Measurements from ENCODE around the gene CD48. TPM values are rescaled to one million over a fixed set of nuclear protein-coding genes. Genes with fewer than 3 reads are reported as not detected.

Gene CD48
- total and polyA plus RNA-seq, 2 experiments from 2014 or later: 0.30 TPM; not detected in 1

DNA sequence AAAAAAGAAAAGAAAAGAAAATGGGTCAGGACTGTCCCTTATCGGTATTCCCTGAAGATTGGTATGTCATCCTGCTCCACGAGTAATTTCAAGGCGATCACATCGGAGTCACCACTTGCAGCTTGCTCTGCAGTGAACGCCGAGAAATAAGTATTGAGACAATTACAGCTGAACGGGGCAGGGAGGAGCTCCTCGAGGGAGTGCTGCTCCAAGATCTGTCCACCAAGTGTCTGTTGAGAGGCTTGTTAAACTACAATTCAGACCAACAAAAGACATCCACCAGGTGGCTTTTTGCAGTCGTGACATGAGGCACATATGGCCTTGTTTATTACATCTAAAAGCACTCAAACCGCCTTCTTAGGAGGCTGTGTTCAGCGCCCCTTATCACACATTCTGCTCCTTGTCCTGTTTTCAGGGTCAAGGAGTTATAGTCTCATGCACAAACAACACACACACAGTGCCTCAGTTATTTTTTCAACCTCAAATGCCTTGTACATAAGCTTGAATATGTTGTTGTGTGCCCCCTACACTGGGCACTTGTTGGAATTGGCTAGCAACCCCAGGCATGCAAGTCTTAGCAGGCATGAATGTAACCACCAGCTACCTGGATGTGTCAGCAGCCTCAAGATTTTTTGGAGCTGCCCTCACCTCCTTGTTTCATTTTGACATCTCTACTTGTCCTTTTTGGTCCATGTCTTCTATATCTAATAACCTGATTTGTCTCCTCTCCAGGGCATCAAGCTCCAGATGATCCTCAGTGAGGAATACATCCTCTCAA is 13.0 kb upstream of the CD48 start:
- Histone ChIP-seq H3K36me3 (replicated peaks; ENCODE audit: insufficient read depth, low read depth) (no peaks in the 10 kb centered on the region), H3K4me2 (no peak overlapping the region), H3K27me3 (no peaks in the 10 kb centered on the region), H3K4me3 (no peak overlapping the region), H4K20me1 (ENCODE audit: insufficient read depth, poor library complexity, severe bottlenecking) (no peaks in the 10 kb centered on the region), H3K9me3 (ENCODE audit: low read depth) (no peaks in the 10 kb centered on the region), H3K4me1 (ENCODE audit: insufficient read depth) (peaks cover 3% of the 10 kb centered on the region), H2AFZ (no peak overlapping the region), H3K27ac (no peak overlapping the region), H3K9me2 (replicated peaks; ENCODE audit: insufficient read depth) (no peaks in the 10 kb centered on the region), H3K79me2 (no peaks in the 10 kb centered on the region)
- WGBS (ENCODE audit: low lambda C conversion rate, missing lambda C conversion rate): 63% methylated on average over 11 of the region's 11 CpGs
- no peak for DNase-seq (ENCODE audit: low spot score)
- TF ChIP-seq EZH2phosphoT487 (IDR thresholded peaks at IDR 0.05; ENCODE audit: low read depth, severe bottlenecking, unreplicated experiment): no peak
- TF ChIP-seq, protein P1, sequence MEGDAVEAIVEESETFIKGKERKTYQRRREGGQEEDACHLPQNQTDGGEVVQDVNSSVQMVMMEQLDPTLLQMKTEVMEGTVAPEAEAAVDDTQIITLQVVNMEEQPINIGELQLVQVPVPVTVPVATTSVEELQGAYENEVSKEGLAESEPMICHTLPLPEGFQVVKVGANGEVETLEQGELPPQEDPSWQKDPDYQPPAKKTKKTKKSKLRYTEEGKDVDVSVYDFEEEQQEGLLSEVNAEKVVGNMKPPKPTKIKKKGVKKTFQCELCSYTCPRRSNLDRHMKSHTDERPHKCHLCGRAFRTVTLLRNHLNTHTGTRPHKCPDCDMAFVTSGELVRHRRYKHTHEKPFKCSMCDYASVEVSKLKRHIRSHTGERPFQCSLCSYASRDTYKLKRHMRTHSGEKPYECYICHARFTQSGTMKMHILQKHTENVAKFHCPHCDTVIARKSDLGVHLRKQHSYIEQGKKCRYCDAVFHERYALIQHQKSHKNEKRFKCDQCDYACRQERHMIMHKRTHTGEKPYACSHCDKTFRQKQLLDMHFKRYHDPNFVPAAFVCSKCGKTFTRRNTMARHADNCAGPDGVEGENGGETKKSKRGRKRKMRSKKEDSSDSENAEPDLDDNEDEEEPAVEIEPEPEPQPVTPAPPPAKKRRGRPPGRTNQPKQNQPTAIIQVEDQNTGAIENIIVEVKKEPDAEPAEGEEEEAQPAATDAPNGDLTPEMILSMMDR (IDR thresholded peaks at IDR 0.05; ENCODE audit: poor library complexity): no peak
- TF ChIP-seq EZH2 (IDR thresholded peaks at IDR 0.05; ENCODE audit: borderline replicate concordance): no peak

DNA sequence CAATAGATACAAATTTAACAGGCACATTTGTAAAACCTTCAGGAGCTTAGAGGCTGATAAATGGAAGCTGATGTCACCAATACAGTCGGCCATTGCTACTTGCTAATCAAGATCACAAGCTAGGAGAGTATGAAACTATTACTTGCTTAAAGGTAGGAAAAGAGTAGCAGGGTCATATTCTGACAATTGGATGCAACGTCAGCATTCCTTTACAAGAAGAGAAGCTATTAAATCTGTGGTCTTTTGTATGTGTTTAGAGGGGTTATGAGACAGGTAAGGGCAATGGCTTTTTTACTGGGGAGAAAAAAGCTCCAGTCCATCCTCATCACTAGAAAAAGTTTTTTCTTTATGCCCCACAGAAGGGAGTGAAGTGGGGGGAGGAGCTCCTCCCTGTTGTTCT is 11.7 kb upstream of the CD48 start:
- WGBS (ENCODE audit: low lambda C conversion rate, missing lambda C conversion rate): 73% methylated on average over 2 of the region's 2 CpGs
- H3K4me2 ChIP-seq: no peak overlapping the region

DNA sequence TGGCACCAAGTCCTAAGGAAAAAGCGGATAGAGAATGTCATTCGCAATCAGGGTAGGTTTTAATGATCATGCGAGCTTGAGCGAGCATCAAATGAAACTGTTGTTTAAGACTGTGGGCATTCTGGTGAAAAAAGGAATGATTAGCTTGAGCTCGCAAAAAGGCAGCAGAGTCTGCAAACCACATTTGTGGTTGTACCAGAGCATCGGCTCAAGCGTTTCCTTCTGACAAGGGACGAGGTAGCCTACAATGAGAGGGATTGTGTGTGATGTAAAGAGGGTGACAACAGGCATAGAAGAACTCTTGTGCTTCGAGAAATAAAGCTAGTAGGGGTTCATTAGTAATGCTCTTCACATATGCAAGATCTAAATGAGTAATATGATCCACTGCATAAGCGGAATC is 11.1 kb upstream of the CD48 start:
- Histone ChIP-seq H3K9me2 (replicated peaks; ENCODE audit: insufficient read depth) (no peaks in the 10 kb centered on the region), H3K79me2 (no peaks in the 10 kb centered on the region), H4K20me1 (ENCODE audit: insufficient read depth, poor library complexity, severe bottlenecking) (no peaks in the 10 kb centered on the region), H2AFZ (no peak overlapping the region), H3K27ac (no peak overlapping the region), H3K9me3 (ENCODE audit: low read depth) (no peaks in the 10 kb centered on the region), H3K27me3 (no peaks in the 10 kb centered on the region), H3K4me3 (no peak overlapping the region), H3K4me1 (ENCODE audit: insufficient read depth) (peaks cover 3% of the 10 kb centered on the region), H3K4me2 (no peak overlapping the region), H3K36me3 (replicated peaks; ENCODE audit: insufficient read depth, low read depth) (no peaks in the 10 kb centered on the region)
- WGBS (ENCODE audit: low lambda C conversion rate, missing lambda C conversion rate): 90% methylated on average over 10 of the region's 10 CpGs
- no peak for DNase-seq (ENCODE audit: low spot score)
- TF ChIP-seq EZH2phosphoT487 (IDR thresholded peaks at IDR 0.05; ENCODE audit: low read depth, severe bottlenecking, unreplicated experiment) (no peak), EZH2 (IDR thresholded peaks at IDR 0.05; ENCODE audit: borderline replicate concordance) (no peak)
- TF ChIP-seq, protein P1 (IDR thresholded peaks at IDR 0.05; ENCODE audit: poor library complexity): no peak

More for the DNA sequence above, 11.7 kb upstream of the CD48 start:
- Histone ChIP-seq H3K9me3 (ENCODE audit: low read depth) (no peaks in the 10 kb centered on the region), H3K27me3 (no peaks in the 10 kb centered on the region), H3K4me1 (ENCODE audit: insufficient read depth) (peaks cover 3% of the 10 kb centered on the region), H3K4me3 (no peak overlapping the region), H4K20me1 (ENCODE audit: insufficient read depth, poor library complexity, severe bottlenecking) (no peaks in the 10 kb centered on the region), H3K36me3 (replicated peaks; ENCODE audit: insufficient read depth, low read depth) (no peaks in the 10 kb centered on the region), H3K27ac (no peak overlapping the region), H3K79me2 (no peaks in the 10 kb centered on the region), H3K9me2 (replicated peaks; ENCODE audit: insufficient read depth) (no peaks in the 10 kb centered on the region), H2AFZ (no peak overlapping the region)
- DNase-seq (ENCODE audit: low spot score): no peak
- TF ChIP-seq EZH2 (IDR thresholded peaks at IDR 0.05; ENCODE audit: borderline replicate concordance) (no peak), EZH2phosphoT487 (IDR thresholded peaks at IDR 0.05; ENCODE audit: low read depth, severe bottlenecking, unreplicated experiment) (no peak)
- TF ChIP-seq, protein P1 (IDR thresholded peaks at IDR 0.05; ENCODE audit: poor library complexity): no peak
